Measurements from ENCODE around the gene POLR3GL. TPM values are rescaled to one million over a fixed set of nuclear protein-coding genes. Genes with fewer than 3 reads are reported as not detected.
A peak's percentile ranks its signal among the peaks of the same experiment; 100 is the strongest.

Gene POLR3GL
- total RNA-seq, 4 donors from 2014 or later, result 32.9 to 44.0 (median 37.6) TPM

GRCh38 chr1:145997016-145997717 is 32.7 kb downstream of the POLR3GL start:
- H3K4me1 ChIP-seq, result peaks cover 0 to 50% (median 14%) of the 10 kb centered on the region in 3 donors
- WGBS, 2 donors (ENCODE audit: low coverage in 1 of 2), result 9 to 10% methylated on average over 8 to 12 of the region's 12 CpGs
- H3K27me3 ChIP-seq, result no peaks in the 10 kb centered on the region
- TF ChIP-seq POLR2AphosphoS5 (IDR thresholded peaks at IDR 0.05) (peak; percentile 31), EP300 (IDR thresholded peaks at IDR 0.05) (no peak), CTCF (IDR thresholded peaks at IDR 0.05) (peak in 1 of 4 experiments; percentile 4), POLR2A (IDR thresholded peaks at IDR 0.05) (no peak)
- ATAC-seq, result peak; percentile 30
- peaks cover 28 to 34% of the 10 kb centered on the region in 2 donors for H3K36me3 ChIP-seq
- H3K4me3 ChIP-seq, result peak overlapping the region; percentile 64 to 100
- peak overlapping the region; percentile 93 to 98 (median 96) for H3K27ac ChIP-seq
- H3K9me3 ChIP-seq, result no peaks in the 10 kb centered on the region

- H3K36me3 ChIP-seq, result peaks cover 25 to 30% of the 10 kb centered on the region in 2 donors
- H3K27ac ChIP-seq, result peak overlapping the region; percentile 93 to 98 (median 96)
- WGBS, 2 donors (ENCODE audit: low coverage in 1 of 2), result 0 to 7% methylated on average over 3 of the region's 3 CpGs
- H3K9me3 ChIP-seq, result no peaks in the 10 kb centered on the region
- no peak for ATAC-seq
- H3K4me1 ChIP-seq, result peaks cover 0 to 47% (median 14%) of the 10 kb centered on the region in 3 donors
- H3K4me3 ChIP-seq, result peak overlapping the region; percentile 64 to 100
- H3K27me3 ChIP-seq, result no peaks in the 10 kb centered on the region
- peak in 3 of 4 experiments; percentile 6 to 43 (median 29) for TF ChIP-seq CTCF (IDR thresholded peaks at IDR 0.05)
- no peak for TF ChIP-seq POLR2A (IDR thresholded peaks at IDR 0.05)
These were observed 33.2 kb downstream of the POLR3GL start for GRCh38 chr1:145997718-145998023.

- Histone ChIP-seq H3K36me3 (peaks cover 7 to 12% of the 10 kb centered on the region in 2 donors), H3K4me1 (peaks cover 0 to 53% (median 14%) of the 10 kb centered on the region in 3 donors), H3K27me3 (no peaks in the 10 kb centered on the region), H3K9me3 (no peaks in the 10 kb centered on the region), H3K27ac (peak overlapping the region; percentile 93 to 98 (median 96)), H3K4me3 (peak overlapping the region; percentile 64 to 100)
- 9 to 14% methylated on average over 5 of the region's 5 CpGs for WGBS, 2 donors (ENCODE audit: low coverage in 1 of 2)
- TF ChIP-seq POLR2A (IDR thresholded peaks at IDR 0.05) (peak in 1 of 2 donors; percentile 30), EP300 (IDR thresholded peaks at IDR 0.05) (no peak), CTCF (IDR thresholded peaks at IDR 0.05) (no peak), POLR2AphosphoS5 (IDR thresholded peaks at IDR 0.05) (peak; percentile 90)
- ATAC-seq, result peak; percentile 40
These were observed 35.0 kb downstream of the POLR3GL start for GRCh38 chr1:145999321-146000024.

GRCh38 chr1:146001709-146002108 is 37.2 kb downstream of the POLR3GL start:
- Histone ChIP-seq H3K27ac (peak overlapping the region; percentile 35 to 97 (median 94)), H3K36me3 (no peaks in the 10 kb centered on the region), H3K9me3 (no peaks in the 10 kb centered on the region), H3K27me3 (no peaks in the 10 kb centered on the region), H3K4me1 (peaks cover 8 to 74% (median 20%) of the 10 kb centered on the region in 3 donors), H3K4me3 (no peak overlapping the region)
- 94 to 100% methylated on average over 2 of the region's 2 CpGs for WGBS, 2 donors (ENCODE audit: low coverage in 1 of 2)
- TF ChIP-seq CTCF (IDR thresholded peaks at IDR 0.05) (no peak), POLR2A (IDR thresholded peaks at IDR 0.05) (no peak), POLR2AphosphoS5 (IDR thresholded peaks at IDR 0.05) (no peak), EP300 (IDR thresholded peaks at IDR 0.05) (no peak)
- ATAC-seq, result no peak

Data from gastroesophageal sphincter (tissue), 4 donors.